Chondrocyte (in vitro differentiated cells): ENCODE data around the gene FOXD1. TPM values are rescaled to one million over a fixed set of nuclear protein-coding genes. Genes with fewer than 3 reads are reported as not detected.

ENCODE experiments used
- DNase-seq: peaks from one replicate; pipeline ENCODE4 v3.0.0; 2021; ENCODE audit warnings: mixed read lengths, low spot score
- H3K27ac Mint-ChIP-seq: one replicate; pipeline ENCODE4 v1.8.0; 2021; ENCODE audit warnings: mild to moderate bottlenecking, moderate library complexity, mixed read lengths; ENCODE audit not compliant: unreplicated experiment
- H3K27me3 Mint-ChIP-seq: 2 replicates; pipeline ENCODE4 v1.8.0; 2021; ENCODE audit warnings: low read depth, mixed read lengths
- H3K36me3 Mint-ChIP-seq: 2 replicates; pipeline ENCODE4 v1.8.0; 2021; ENCODE audit warnings: low read depth, mixed read lengths
- H3K4me1 Mint-ChIP-seq: 2 replicates; pipeline ENCODE4 v1.8.0; 2021; ENCODE audit warnings: low read depth, mild to moderate bottlenecking, mixed read lengths
- H3K4me3 Mint-ChIP-seq: one replicate; pipeline ENCODE4 v1.8.0; 2021; ENCODE audit warnings: mild to moderate bottlenecking, moderate library complexity, mixed read lengths; ENCODE audit not compliant: unreplicated experiment
- H3K9me3 Mint-ChIP-seq: 2 replicates; pipeline ENCODE4 v1.8.0; 2021; ENCODE audit warnings: low read depth, mixed read lengths
- total RNA-seq: library from RNA; stranded (reverse); gene quantifications from 3 replicates; pipeline ENCODE4 v1.2.1, GENCODE V29; 2021
- TF ChIP-seq, protein P1 (sequence below): fragments of 200-600 bp; sonication (generic); IDR thresholded peaks from 2 replicates; pipeline ENCODE4 v1.5.0; 2021; ENCODE audit warnings: antibody characterized with exemption, mild to moderate bottlenecking, moderate library complexity

FOXD1 gene
- total RNA-seq, 1 donor from 2014 or later: 28.6 TPM

DNA sequence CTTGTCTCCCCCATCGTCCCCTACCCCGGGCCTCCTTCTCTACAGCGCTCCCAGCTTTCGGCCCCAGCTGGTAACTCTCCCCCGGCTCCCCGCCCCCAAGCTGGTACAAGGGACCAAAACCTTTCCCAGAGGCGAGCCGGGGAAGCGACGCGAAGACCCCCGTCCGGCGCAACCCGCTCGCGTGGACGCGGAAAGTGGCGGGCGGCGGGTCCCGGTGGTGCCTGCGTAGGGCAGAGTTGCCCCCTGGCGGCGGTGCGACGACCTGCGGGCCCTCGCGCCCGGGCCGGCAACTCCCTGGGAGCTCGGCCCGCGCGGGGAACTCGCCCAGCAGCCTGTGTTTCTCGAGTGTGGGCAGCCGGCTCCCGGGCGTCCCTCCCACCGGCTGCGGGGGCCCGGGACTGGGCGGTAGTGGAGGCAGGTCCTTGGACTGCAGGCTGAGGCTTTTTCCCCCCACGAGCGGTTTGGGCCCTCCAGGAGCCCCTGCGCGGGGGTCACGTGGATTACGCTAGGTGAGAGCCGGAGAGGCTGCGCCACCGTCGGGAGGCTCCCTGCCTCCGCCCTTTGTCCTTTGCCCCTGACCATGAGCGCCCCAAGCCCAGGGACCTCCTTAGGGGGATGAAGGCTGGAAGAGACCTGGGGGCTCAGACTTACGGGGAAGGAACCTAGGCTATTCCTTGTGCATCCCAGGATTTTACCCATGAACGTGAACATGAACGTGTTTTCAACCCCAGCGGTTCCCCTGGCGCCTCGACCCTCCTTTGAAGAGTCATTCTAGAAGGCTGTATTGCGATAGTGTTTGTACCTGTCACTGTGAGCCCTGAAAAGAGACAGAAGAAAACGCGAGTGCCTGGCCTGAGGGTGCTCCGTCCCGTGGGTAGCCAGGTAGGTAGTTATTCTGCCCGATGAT lies 2.9 kb upstream of the FOXD1 start:
- Mint-ChIP-seq H3K27me3 (peaks cover 18% of the 10 kb centered on the region), H3K27ac (no peak overlapping the region), H3K9me3 (no peaks in the 10 kb centered on the region), H3K4me1 (peaks cover 17% of the 10 kb centered on the region), H3K36me3 (peaks cover 2% of the 10 kb centered on the region), H3K4me3 (peak overlapping the region; percentile 65)
- TF ChIP-seq, protein P1, sequence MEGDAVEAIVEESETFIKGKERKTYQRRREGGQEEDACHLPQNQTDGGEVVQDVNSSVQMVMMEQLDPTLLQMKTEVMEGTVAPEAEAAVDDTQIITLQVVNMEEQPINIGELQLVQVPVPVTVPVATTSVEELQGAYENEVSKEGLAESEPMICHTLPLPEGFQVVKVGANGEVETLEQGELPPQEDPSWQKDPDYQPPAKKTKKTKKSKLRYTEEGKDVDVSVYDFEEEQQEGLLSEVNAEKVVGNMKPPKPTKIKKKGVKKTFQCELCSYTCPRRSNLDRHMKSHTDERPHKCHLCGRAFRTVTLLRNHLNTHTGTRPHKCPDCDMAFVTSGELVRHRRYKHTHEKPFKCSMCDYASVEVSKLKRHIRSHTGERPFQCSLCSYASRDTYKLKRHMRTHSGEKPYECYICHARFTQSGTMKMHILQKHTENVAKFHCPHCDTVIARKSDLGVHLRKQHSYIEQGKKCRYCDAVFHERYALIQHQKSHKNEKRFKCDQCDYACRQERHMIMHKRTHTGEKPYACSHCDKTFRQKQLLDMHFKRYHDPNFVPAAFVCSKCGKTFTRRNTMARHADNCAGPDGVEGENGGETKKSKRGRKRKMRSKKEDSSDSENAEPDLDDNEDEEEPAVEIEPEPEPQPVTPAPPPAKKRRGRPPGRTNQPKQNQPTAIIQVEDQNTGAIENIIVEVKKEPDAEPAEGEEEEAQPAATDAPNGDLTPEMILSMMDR: peak; percentile 99
- DNase-seq: peak; percentile 85

DNA sequence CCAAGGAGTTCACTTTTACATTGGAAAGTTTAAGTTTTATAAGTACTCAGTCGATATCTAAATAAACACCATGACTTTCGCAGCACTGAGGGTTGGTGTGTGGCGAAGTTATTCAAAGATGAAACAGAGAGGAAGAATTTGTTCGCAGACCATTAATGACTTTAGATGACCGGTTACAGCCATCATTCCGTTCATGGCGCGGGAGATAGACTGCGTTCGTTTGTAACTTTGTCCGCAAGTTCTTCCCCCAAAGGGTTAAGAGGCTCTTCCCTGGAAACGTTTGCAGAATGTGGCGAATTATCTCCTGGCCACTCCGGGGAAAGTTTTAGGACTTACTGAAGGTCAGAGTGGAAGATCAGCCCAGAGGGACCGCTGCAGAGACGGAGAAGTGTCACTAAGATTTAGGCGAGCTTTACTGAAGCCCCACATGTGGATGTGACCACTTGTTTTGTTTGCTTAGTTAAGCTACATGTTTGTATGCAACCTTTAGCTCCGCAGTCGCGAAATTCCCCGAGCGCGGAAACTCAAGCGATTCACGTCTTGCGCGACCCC lies 2.2 kb upstream of the FOXD1 start:
- Mint-ChIP-seq H3K9me3 (no peaks in the 10 kb centered on the region), H3K36me3 (peaks cover 2% of the 10 kb centered on the region), H3K27ac (peak overlapping the region; percentile 55), H3K27me3 (peaks cover 18% of the 10 kb centered on the region), H3K4me1 (peaks cover 24% of the 10 kb centered on the region), H3K4me3 (peak overlapping the region; percentile 65)
- DNase-seq: no peak
- TF ChIP-seq, protein P1: no peak

DNA sequence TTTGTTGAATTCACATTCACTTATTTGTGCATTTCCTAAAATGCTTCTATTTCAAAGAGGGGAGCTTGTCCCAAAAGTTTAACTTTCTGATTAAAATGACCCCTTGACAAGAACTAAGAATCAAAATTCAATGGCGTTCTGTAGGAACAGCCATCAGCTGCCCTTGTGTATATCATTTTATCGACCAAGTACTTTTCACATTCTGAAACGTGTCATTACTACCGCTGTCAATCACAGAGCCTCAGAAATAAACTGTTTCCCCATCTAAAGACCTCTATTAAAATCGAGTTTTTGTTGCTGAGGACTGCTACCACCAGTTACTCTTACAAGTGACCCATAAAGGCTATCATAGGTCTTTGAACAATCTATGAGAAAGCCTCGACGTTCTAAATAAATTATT lies 1.6 kb upstream of the FOXD1 start:
- H3K4me1 Mint-ChIP-seq: peaks cover 28% of the 10 kb centered on the region
- H3K9me3 Mint-ChIP-seq: no peaks in the 10 kb centered on the region
- H3K36me3 Mint-ChIP-seq: peaks cover 4% of the 10 kb centered on the region
- peaks cover 16% of the 10 kb centered on the region for H3K27me3 Mint-ChIP-seq
- no peak overlapping the region for H3K4me3 Mint-ChIP-seq
- no peak for DNase-seq
- TF ChIP-seq, protein P1: no peak
- no peak overlapping the region for H3K27ac Mint-ChIP-seq

- peak overlapping the region; percentile 86 for H3K4me3 Mint-ChIP-seq
- DNase-seq: peak; percentile 91
- H3K27ac Mint-ChIP-seq: peak overlapping the region; percentile 92
- H3K36me3 Mint-ChIP-seq: peaks cover 10% of the 10 kb centered on the region
- H3K4me1 Mint-ChIP-seq: peaks cover 45% of the 10 kb centered on the region
- H3K9me3 Mint-ChIP-seq: no peaks in the 10 kb centered on the region
- peaks cover 16% of the 10 kb centered on the region for H3K27me3 Mint-ChIP-seq
- TF ChIP-seq, protein P1: peak; percentile 40
Observed at GRCh38 chr5:73447530-73448462, 781 bp downstream of the FOXD1 start.
